Sigmoid colon (tissue), 7 donors: ENCODE measurements around the gene ODF2. TPM values are rescaled to one million over a fixed set of nuclear protein-coding genes. Genes with fewer than 3 reads are reported as not detected.
A peak's percentile ranks its signal among the peaks of the same experiment; 100 is the strongest.
"Not testable (repeated sequence)": the region's sequence is repeated elsewhere in the genome, so short reads cannot be mapped to it uniquely, and the experiment has no call there.

ENCODE experiments used
- DNase-seq: peaks from one replicate; pipeline ENCODE4 v3.0.0-alpha.2; 2019
- H3K27ac ChIP-seq, 4 donors: fragments of 200-600 bp; sonication (generic); one replicate each; pipeline ENCODE4 v1.5.1; 2016 to 2019; ENCODE audit warnings: mild to moderate bottlenecking in 1 of 4
- H3K27me3 ChIP-seq, 3 donors: fragments of 200-600 bp; sonication (generic); one replicate each; pipeline ENCODE4 v1.5.1; 2019; ENCODE audit warnings: mild to moderate bottlenecking in 1 of 3
- H3K36me3 ChIP-seq, 4 donors: fragments of 200-600 bp; sonication (generic); one replicate each; pipeline ENCODE4 v1.5.1; 2016 to 2019
- H3K4me1 ChIP-seq, 4 donors: fragments of 200-600 bp; sonication (generic); one replicate each; pipeline ENCODE4 v1.5.1; 2017 to 2019
- H3K4me3 ChIP-seq, 4 donors: fragments of 200-600 bp; sonication (generic); one replicate each; pipeline ENCODE4 v1.5.1; 2017 to 2019; ENCODE audit warnings: mild to moderate bottlenecking in 2 of 4, moderate library complexity in 1 of 4
- H3K9me3 ChIP-seq, 4 donors: fragments of 200-600 bp in 3 of 4; sonication (generic) in 3 of 4; one replicate each; pipeline versions ENCODE4 v1.5.1 to v1.6.1; 2013 to 2019
- CTCF ChIP-seq, 4 experiments: fragments of 450-650 bp in 3 of 4; fragments of 200-600 bp in 1 of 4; IDR thresholded peaks; one replicate each; pipeline ENCODE4 v1.5.1; 2016 to 2019; ENCODE audit warnings: antibody characterized with exemption in 4 of 4, mild to moderate bottlenecking in 3 of 4, moderate library complexity in 2 of 4
- EP300 ChIP-seq, 4 donors: sonication (generic); formaldehyde crosslinking; IDR thresholded peaks; one replicate each; pipeline ENCODE4 v1.6.1; 2017; ENCODE audit warnings: antibody characterized with exemption in 4 of 4
- POLR2A ChIP-seq, 2 donors: fragments of 450-650 bp; IDR thresholded peaks; one replicate each; pipeline ENCODE4 v1.6.1; 2016; ENCODE audit warnings: antibody characterized with exemption in 2 of 2, mild to moderate bottlenecking in 2 of 2, moderate library complexity in 2 of 2
- POLR2AphosphoS5 ChIP-seq, 4 donors: sonication (generic); formaldehyde crosslinking; IDR thresholded peaks; one replicate each; pipeline ENCODE4 v1.6.1; 2017; ENCODE audit warnings: antibody characterized with exemption in 4 of 4
- WGBS, 2 donors: extraction: QIAGEN DNeasy Blood & Tissue Kit; methylation state at CpG; one replicate each; pipeline ENCODE4 v1.1.7; 2013; 5-methylcytosine and 5-hydroxymethylcytosine counted together
- intact Hi-C: fragments of 100-400 bp; cut with DNase I; formaldehyde crosslinking; loops from one replicate; pipeline ENCODE4 v1.15.1; 2023
- polyA plus RNA-seq, 3 donors: library from polyadenylated mRNA; stranded (reverse); fragments of 200-250 nt; gene quantifications; one replicate each; pipeline ENCODE4 v1.2.3, GENCODE V29; 2013
- total RNA-seq, 4 donors: library from RNA; depleted of rRNA; stranded (reverse); fragments of >200 nt; gene quantifications; one replicate each; pipeline ENCODE4 v1.1.0, GENCODE V29; 2016
- donor health status: healthy with polysubstance abuse.
- donor health status: Bipolar disorder and iron deficiency.
- donor health status: healthy.

ODF2 gene
- total and polyA plus RNA-seq, 7 donors, result 4.6 to 28.2 (median 14.0) TPM

- no peaks in the 10 kb centered on the region for H3K9me3 ChIP-seq
- WGBS, 2 donors, result 0 to 1% methylated on average over 59 of the region's 59 CpGs
- intact Hi-C loops, result loop anchor here (1.0 kb wide), 1 partner anchor 58 kb away; no protein-coding TSS in a partner anchor
- H3K27me3 ChIP-seq, result peaks cover 0 to 12% (median 0%) of the 10 kb centered on the region in 3 donors
- peak overlapping the region; percentile 75 to 92 (median 86) for H3K27ac ChIP-seq
- DNase-seq, result peak; percentile 87
- peak; percentile 46 to 80 (median 70) for TF ChIP-seq CTCF (IDR thresholded peaks at IDR 0.05)
- TF ChIP-seq EP300 (IDR thresholded peaks at IDR 0.05), result no peak
- peak overlapping the region; percentile 74 to 100 (median 94) for H3K4me3 ChIP-seq
- H3K4me1 ChIP-seq, result peaks cover 0 to 27% (median 24%) of the 10 kb centered on the region in 4 donors
- H3K36me3 ChIP-seq, result peaks cover 0 to 9% (median 2%) of the 10 kb centered on the region in 4 donors
Measured at GRCh38 chr9:128420060-128420650, 35.7 kb upstream of the ODF2 start.

GRCh38 chr9:128420651-128421481 is 34.9 kb upstream of the ODF2 start, which contains the start of gene CERCAM:
Gene CERCAM (plus strand): TSS chr9:128420857. CDS start chr9:128420878, 21 bp downstream.
- peak within 1 kb of the TSS; percentile 75 to 92 (median 86) for H3K27ac ChIP-seq
- peak within 1 kb of the TSS; percentile 74 to 100 (median 94) for H3K4me3 ChIP-seq
- H3K36me3 ChIP-seq, result peaks cover 0 to 9% (median 4%) of the 10 kb centered on the region in 4 donors
- H3K4me1 ChIP-seq, result peaks cover 0 to 27% (median 24%) of the 10 kb centered on the region in 4 donors
- intact Hi-C loops, result loop anchor here (1.0 kb wide), 1 partner anchor 59 kb away; no protein-coding TSS in a partner anchor
- no peak for TF ChIP-seq EP300 (IDR thresholded peaks at IDR 0.05)
- TF ChIP-seq POLR2A (IDR thresholded peaks at IDR 0.05), result no peak
- no peak for TF ChIP-seq POLR2AphosphoS5 (IDR thresholded peaks at IDR 0.05)
- no peak for TF ChIP-seq CTCF (IDR thresholded peaks at IDR 0.05)
- 1% methylated on average over 59 of the region's 59 CpGs for WGBS, 2 donors
- peaks cover 0 to 8% (median 0%) of the 10 kb centered on the region in 3 donors for H3K27me3 ChIP-seq
- no peaks in the 10 kb centered on the region for H3K9me3 ChIP-seq
- DNase-seq, result peak; percentile 78

GRCh38 chr9:128421482-128421996 is 34.3 kb upstream of the ODF2 start:
- H3K4me3 ChIP-seq, result peak overlapping the region; percentile 74 to 100 (median 94)
- TF ChIP-seq POLR2AphosphoS5 (IDR thresholded peaks at IDR 0.05), result no peak
- TF ChIP-seq EP300 (IDR thresholded peaks at IDR 0.05), result no peak
- TF ChIP-seq CTCF (IDR thresholded peaks at IDR 0.05), result no peak
- no peak for TF ChIP-seq POLR2A (IDR thresholded peaks at IDR 0.05)
- WGBS, 2 donors, result 32 to 49% methylated on average over 11 of the region's 11 CpGs
- H3K9me3 ChIP-seq, result no peaks in the 10 kb centered on the region
- intact Hi-C loops, result no loop called here
- no peak for DNase-seq
- peaks cover 0 to 27% (median 24%) of the 10 kb centered on the region in 4 donors for H3K4me1 ChIP-seq
- peaks cover 0 to 13% (median 5%) of the 10 kb centered on the region in 4 donors for H3K36me3 ChIP-seq
- peak overlapping the region; percentile 75 to 92 (median 86) for H3K27ac ChIP-seq
- H3K27me3 ChIP-seq, result peaks cover 0 to 7% (median 0%) of the 10 kb centered on the region in 3 donors

GRCh38 chr9:128422022-128422782 is 33.6 kb upstream of the ODF2 start:
- H3K27me3 ChIP-seq, intact Hi-C loops, H3K9me3 ChIP-seq, H3K4me3 ChIP-seq, DNase-seq: not testable (repeated sequence)
- peak overlapping the region in 2 of 4 donors; percentile 75 to 82 for H3K27ac ChIP-seq
- WGBS, 2 donors, result 68 to 89% methylated on average over 13 of the region's 13 CpGs
- peaks cover 0 to 27% (median 24%) of the 10 kb centered on the region in 4 donors for H3K4me1 ChIP-seq
- H3K36me3 ChIP-seq, result peaks cover 0 to 13% (median 5%) of the 10 kb centered on the region in 4 donors
